Measurements from ENCODE around the gene CTTNBP2NL.
"Not testable (repeated sequence)": the region's sequence is repeated elsewhere in the genome, so short reads cannot be mapped to it uniquely, and the experiment has no call there.

CTTNBP2NL gene

DNA sequence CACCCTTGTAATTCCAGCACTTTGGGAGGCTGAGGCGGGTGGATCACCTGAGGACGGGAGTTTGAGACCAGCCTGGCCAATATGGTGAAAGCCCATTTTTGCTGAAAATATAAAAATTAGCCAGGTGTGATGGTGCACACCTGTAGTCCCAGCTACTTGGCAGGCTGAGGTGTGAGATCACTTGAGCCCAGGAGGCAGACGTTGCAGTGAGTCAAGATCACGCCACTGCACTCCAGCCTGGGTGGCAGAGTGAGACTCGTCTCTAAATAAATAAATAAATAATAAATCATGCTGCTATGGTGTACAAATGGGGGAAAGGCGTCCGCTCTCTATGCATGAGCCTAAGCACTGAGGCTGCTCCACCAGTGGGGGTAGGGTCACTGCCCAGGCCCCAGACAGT, 74.3 kb downstream of the CTTNBP2NL start:
- not testable (repeated sequence) for DNase-seq

DNA sequence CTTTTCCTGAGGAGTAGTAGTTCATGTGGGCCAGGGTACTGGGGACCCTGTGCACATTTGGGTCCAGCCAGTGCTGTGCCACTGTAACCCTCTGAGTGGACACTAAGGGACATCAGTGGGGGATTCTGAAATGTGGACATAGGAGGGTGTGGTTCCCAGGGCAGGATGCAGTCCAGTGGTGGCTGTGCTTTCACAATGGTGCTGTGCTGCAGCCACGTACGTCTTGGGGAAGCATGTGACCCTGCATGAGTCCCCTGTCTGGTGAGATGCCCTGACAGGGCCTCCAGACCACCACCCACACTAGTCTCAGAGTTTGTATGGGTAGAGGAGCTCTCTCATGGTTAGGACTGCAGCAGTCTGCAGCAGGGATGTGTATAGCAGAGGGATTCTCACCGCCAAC, 75.0 kb downstream of the CTTNBP2NL start:
- no peak for DNase-seq

DNA sequence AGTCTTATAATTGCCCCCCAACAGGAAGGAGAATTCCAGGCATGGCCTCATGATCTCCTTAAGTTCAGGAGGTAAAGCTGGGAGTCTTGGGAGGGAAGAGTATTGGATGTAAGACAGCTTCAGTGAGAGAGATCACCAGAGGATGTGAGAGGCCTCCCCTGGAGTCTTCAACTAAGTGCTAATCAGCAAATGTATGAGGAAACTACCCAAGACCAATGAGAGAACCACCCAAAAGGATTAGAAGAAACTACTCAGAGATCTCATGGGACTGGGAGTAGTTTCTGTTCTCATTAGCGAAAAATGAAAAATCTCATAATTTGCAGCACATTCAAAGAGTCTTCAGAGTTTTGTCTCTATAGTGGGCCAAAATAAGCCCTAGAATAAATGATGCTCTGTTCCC, 76.1 kb downstream of the CTTNBP2NL start:
- no peak for DNase-seq

DNA sequence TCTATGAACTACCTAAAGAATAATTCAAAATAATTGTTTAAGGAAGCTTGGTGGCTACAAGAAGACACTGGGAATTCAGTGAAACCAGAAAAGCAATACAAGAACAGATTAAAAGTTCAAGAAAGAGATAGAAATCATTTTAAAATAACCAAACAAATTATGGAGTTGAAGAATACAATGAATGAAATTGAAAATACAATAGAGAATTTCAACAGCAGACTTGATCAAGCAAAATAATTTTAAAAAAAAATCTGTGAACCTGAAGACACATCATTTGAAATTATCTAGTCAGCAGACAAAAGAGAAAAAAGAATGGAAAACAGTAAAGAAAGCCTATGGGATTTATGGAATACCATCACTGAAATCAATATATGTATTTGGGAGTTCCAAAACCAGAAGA, 81.5 kb downstream of the CTTNBP2NL start:
- no peak for DNase-seq

DNA sequence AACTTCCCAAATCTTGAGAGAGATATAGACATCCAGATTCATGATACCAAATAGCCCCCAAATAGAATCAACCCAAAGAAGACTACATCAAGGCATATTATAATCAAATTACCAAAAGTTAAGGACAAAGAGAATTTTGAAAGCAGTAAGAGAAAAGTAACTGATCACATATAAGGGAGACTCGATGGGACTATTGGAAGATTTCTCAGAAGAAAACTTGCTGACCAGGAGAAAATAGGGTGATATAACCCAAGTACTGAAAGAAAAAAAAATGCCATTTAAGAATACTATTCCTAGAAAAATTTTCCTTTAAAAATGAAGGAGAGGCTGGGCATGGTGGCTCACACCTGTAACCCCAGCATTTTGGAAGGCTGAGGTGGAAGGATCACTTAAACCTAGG, 82.3 kb downstream of the CTTNBP2NL start:
- DNase-seq, result no peak

DNA sequence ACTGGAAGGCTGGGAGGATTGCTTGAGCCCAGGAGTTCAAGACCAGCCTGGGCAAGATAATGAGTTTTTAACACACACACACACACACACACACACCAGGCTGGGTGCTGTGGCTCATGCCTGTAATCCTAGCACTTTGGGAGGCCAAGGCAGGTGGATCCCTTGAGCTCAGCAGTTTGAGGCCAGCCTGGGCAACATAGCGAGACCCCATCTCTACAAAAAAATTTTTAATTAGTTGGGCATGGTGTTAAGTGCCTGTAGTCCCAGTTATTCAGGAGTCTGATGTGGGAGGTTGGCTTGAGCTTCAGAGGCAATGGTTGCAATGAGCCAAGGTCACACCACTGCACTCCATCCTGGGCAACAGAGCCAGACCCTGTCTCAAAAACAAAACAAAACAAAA, 90.0 kb downstream of the CTTNBP2NL start:
- not testable (repeated sequence) for DNase-seq

DNA sequence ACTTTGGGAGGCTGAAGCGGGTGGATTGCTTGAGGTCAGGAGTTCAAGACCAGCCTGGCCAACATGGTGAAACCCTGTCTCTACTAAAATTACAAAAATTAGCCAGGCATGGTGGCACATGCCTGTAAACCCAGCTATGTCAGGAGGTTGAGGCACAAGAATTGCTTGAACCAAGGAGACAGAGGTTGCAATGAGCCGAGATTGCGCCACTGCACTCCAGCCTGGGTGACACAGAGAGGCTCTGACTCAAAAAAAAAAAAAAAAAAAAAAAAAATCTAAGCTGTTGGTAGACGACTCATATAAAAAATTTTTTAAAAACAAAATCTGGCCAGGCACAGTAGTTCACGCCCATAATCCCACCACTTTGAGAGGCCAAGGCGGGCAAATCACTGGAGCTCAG, 91.7 kb downstream of the CTTNBP2NL start:
- not testable (repeated sequence) for DNase-seq

DNA sequence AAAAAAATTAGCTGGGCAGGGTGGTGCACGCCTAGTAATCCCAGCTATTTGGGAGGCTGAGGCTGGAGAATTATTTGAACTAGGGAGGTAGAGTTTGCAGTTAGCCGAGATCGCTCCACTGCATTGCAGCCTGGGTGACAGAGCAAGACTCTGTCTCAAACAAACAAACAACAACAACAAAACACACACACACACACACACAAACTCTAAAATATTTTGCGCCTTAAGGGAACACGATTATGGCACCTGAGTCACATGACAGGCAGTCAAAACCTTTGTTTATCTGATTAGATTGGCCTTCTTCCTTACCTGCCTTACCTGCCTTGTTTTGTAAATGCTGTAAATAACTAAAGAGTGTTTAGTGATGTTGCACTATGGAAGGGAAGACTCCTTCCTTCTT, 92.1 kb downstream of the CTTNBP2NL start:
- DNase-seq, result no peak

DNA sequence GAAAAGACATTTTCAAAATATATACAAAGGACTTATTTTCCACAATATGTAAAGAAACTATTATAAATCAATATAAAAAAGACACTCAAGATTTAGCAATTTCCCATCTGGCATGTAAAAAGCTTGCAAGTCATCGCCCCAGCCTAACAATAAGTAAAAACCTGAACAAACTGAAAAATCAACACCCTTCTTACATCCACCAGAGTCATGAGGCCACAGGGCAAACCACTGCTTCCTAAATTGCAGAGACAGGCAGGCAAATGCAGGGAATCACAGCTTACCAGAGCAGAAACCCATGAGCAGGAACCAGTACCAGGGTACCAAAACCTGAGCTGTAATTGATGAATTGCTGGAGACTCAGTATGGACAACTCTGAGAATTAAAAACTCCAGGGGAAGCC, 96.1 kb downstream of the CTTNBP2NL start:
- DNase-seq, result no peak

DNA sequence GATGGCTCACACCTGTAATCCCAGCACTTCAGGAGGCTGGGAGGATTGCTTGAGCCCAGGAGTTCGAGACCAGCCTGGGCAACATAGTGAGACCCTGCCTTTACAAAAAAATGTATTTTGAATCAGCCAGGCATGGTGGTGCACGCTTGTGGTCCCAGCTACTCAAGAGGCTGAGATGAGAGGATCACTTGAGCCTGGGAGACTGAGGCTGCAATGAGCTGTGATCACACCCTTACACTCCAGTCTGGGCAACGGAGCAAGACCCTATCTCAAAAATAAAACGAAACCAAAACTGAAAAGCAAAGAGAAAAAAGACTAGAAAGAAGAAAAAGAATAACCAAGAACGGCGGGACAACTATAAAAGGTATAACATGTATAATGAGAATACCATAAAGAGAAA, 97.3 kb downstream of the CTTNBP2NL start:
- no peak for DNase-seq

DNA sequence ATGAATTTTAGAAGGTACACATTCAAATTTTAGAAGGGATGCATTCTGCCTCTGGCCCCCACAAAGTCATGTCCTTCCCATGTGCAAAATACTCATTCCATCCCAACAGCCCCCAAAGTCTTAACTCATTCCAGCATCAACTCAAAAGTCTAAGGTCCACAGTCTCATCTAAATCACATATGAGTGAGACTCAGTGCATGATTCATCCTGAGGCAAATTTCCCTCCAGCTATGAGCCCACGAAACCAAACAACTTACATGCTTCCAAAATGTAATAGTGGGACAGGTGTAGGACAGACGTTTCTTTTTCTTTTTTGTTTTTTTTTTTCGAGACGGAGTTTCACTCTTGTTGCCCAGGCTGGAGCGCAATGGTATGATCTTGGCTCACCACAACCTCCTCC, 100.3 kb downstream of the CTTNBP2NL start:
- no peak for DNase-seq

DNA sequence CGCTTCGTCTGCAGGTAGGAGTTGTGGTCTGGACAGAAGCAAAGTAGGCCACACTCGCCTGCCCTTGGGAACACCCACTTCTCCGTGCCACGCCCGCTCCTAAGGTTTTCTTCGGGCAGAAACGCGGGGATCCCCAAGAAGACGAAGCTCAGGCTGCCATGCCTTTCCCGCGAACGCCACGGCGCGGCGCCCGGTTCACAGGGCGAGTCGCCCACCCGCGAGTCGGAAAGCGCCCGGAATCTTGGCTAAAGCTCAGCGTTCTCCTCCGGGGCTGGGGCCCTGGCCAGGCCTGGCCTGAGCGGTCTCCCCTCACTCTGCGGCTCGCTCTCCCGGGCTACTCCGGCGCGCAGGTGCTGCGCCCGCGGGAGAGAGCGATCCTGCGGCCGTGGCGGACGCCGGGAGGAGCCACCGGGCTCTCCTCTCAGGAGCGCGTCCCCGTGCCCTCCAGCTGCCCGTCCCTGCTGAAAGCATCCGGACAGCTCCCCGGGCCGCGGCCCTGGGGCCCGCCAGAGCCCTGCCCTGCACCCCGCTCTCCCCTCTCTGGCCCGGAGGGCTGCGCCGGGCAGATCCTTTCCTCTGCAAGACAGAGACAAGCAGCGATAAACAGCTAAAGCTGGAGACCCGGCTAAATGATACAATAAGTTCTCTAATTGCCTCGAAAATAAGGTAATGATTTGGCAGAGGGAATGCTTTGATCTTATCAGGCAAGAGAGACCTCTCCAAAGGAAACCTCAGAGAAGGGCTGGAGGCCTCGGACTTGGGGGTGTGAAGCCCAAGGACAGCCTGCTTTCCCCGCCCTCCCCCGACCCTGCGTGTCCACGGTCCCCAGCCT, 106.0 kb downstream of the CTTNBP2NL start:
- peak; percentile 21 for DNase-seq

DNA sequence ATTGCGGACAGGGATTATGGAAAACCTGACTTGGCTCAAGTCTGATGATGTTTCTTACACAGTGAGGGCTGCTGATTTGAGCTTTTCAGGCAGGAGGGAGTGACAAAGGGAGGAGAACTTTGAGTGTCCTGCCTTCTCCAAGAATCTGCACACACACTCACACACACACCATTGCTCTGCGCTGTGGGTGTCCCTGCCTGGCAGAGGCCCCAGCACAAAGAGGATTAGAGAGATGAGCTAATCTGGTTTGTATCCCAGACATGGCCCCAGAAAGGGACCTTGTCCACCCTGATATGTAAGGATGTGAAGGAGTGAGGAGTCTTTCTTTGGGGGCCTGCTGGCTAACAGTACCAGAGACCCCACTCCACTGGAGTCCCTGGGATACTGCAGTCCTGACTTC, 106.8 kb downstream of the CTTNBP2NL start:
- DNase-seq, result no peak

DNA sequence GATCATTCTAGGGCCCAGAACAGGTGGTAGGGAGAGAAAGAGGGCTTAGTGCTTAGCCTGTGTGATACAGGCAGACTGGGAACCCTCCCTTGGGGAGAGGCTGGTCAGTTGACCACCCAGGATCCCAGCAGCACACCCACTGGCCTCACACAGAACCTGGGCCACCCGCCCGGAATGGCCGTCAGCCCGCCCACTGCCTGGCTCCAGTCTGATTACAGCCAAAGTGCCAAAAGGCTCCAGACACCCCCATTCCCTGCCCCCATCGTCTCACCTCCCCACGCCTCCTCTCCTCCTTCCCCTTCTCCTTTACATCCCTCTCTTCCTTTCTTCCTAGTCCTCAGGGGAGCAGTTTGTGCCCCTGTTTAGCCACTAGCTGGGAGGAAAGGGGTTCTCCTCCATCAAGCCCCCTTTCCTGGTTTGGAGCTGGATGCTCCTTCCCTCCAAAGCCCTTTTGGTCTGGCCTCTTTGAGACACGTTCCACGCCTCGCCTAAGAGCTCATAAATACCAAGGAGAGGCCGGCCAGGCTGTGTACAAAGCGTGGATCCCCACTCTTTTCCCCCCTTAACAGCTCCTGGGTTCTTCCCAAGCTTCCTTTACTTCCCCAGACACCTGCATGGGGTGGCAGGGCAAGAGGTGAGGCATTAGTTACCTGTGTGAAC, 108.1 kb downstream of the CTTNBP2NL start:
- DNase-seq, result no peak

DNA sequence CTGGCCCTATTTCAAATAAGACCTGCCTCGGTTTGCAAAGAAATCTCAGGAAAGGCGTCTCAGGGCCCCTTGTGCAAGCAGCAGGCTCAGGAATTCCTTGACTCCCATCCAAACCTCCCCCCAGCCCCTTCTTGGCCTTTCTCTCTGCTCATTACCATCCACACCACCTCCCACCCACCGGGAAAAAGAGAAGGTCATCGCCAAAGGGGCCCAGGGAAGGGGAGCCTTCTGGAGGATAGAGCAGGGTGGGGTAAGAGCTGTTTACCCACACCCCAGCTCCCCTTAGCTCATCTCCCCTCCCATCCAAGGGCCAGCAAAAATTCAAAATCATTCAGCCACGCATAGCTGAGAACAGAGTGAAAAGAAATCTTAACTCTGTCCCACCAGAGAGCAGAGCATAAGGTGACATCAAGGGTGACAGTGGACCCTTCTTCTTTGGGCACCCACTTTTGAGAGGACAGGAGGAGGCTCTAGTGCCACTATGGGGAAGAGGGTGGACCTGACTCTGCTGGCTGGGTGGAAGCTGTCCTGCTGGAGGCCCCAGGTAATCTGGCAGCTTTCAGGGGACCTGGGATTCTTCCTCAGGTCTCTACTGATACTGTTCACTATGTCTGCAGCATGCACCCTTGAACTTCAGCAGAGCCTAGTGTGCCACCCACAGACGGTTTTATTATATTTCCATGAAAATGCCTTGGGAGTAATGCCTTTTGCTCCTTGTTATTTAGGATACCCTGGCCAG, 108.8 kb downstream of the CTTNBP2NL start:
- DNase-seq, result no peak

DNA sequence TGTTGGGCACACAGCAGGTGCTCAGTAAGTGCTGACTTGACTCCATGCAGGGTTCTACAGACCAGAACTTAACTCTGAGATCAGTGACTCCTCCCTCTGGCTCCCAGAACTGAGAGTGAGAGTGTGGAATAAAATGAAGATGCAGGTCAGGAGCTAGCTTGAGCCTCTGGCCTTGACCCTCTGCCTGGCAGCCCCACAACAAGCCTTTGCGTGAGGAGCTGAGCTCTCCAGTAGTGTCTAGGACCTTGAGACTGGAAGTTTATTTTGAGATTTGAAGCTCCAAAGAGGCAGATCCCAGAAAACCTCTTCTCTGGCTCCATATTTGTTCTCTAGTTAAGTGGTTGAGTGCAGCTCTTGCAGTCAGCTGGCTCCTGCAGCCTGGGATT, 109.4 kb downstream of the CTTNBP2NL start:
- DNase-seq, result no peak

DNA sequence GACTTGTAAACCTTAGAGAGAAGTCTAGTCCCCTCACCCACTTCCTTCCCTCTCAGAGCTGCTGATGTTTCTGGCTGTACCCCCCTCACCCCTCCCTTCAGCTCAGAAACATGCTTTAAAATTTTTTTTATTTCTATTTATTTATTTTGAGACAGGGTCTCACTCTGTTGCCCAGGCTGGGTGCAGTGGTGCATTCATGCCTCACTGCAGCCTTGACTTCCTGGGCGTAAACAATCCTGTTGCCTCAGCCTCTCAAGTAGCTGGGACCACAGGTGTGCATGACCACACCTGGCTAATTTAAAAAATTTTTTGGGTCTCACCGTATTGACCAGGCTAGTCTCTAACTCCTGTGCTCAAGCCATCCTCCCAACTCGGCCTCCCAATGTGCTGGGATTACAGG, 109.9 kb downstream of the CTTNBP2NL start:
- DNase-seq, result no peak

DNA sequence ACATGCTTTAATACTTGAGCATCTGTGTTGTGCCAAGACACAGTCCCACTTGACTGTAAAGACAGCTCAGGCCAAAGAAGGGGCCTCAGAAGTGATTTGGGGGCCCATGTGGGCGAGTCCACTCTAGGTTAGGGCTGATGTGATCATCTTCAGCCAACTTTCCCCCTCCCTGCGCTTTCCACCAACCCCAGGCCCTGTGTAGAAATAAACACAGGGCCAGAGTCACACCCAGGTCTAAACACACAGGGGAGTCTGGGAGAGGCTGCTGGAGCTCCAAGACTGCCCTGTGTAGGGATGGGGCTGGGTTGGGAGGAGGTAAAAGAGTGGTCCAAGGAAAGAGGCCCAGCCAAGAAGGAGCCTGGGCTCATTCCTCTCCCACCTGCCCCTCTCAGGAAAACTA, 110.3 kb downstream of the CTTNBP2NL start:
- DNase-seq, result no peak

DNA sequence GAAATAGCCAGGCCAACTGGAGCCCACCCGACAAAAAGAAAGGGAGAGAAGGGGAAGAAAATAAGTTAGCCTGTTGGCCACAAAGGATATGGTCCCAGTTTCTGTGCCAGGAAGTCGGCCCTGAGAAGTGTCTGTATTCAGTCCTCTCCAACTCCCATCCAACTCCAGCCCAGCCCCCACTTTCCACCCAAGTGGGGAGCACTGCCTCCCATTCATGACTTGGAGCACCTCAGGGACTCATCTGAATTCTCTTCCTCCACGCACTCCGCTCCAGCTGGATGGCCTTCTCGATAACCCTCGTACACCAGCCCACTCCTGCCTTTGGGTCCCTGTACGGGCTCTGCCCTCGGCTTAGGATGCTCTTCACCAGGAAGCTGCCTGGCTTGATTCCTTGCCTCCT, 110.7 kb downstream of the CTTNBP2NL start:
- no peak for DNase-seq

DNA sequence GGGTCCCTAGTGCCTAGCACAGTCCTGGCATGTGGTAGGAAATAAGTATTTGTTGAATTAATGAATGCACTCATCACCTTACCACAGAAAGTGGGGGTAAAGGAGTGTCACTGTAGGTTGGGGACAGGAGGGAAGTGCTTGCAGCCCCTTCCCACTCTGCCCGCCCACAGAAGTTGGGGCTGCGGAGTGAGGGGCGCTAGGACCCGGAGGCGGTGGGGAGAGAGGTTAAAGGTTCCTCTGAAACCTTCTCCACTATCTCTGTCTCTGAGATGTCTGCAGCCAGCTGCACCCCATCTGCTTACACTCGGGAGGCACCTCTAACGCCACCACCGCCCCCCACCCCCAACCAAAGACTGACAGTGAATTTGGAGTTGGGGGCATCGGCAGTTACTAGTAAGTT, 111.3 kb downstream of the CTTNBP2NL start:
- no peak for DNase-seq

DNA sequence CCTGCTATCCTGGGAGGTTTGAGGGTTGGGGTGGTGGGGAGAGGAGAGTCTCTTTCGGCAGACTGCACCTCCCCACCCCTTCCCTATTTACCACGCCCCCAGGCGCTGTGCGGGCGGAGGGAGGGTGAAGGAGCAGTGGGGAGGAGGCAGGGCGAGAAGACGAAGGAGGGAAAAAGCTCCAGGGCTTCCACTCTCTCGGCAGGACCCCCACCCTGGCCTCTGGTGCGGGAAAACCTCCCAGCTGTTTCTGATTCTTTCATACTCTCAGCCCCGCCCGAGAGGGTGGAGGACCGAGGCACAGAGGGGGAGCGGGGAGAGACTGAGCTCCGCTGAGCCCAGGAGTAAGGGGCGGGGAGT, 111.9 kb downstream of the CTTNBP2NL start:
- no peak for DNase-seq

DNA sequence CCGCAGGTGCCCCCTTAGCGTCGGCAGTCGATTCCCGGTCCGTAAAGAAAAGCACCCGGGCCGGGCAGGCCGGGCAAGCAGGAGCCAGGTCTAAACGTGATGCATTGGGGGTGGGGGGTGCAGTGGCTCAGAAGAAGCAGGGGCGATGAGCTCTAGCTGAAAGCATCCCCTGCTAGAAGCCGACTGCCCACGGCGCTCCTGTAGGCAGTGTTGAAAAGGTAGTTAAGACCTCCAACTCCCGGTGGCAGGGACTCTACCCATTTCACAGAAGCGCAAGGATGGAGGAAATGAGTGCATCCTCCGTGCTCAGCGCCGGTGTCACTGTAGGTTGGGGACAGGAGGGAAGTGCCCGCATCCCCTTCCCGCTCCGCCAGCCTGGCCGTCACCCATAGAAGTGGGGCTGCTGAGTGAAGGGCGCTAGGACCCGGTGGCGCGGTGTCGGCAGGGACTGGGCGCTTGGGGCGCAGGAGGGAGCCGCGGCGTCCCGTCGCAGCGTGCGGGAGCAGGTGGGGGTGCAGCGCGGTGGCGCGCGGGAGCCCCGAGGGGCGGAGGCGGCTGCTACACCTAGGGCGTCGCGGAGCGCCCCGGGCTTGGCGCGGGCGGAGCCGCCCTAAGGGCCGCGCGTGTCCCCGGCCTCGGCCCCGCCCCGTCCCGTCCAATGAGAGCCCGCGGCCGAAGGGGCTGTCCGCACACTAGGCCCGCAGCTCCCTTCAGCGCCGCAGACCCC, 112.4 kb downstream of the CTTNBP2NL start, which contains the start of gene WNT2B:
WNT2B (plus strand) TSS at position 688 of the 727 bp plus-strand sequence. CDS start 298 bp downstream, outside the sequence.
- DNase-seq, result no peak

DNA sequence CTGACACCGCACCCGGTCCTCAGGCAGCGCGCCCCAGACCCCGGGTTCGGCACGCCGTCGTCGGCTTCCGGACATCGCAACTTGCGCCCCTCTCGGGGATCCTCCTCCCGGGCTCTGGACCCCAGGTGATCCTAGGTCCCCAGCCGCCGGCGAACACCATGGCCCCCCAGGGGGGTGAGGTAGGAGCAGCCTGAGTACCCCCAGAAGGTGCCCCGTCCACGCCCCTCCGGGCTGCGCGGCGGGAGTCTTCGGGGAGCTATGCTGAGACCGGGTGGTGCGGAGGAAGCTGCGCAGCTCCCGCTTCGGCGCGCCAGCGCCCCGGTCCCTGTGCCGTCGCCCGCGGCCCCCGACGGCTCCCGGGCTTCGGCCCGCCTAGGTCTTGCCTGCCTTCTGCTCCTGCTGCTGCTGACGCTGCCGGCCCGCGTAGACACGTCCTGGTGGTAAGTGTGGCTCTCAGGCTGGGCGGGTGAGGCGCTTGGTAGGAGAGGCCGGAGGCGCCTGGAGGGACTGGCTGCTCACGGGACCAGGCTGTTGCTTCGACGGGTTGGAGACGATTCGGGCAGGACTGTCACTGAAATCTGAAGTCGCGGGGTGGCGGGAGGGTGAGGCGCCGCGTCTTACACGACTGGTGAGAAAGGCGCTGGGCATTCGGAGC, 113.1 kb downstream of the CTTNBP2NL start:
- DNase-seq, result no peak

All from NCI-H748 treated with DMSO at 0.1 percent for 48 hours (cell line).